ENCODE data around the gene ARRB2.
"Not testable (repeated sequence)": the region's sequence is repeated elsewhere in the genome, so short reads cannot be mapped to it uniquely, and the experiment has no call there.

Gene ARRB2

GRCh38 chr17:4703330-4703691 lies 7.1 kb upstream of the ARRB2 start:
- no peak for DNase-seq

- not testable (repeated sequence) for DNase-seq
Observed at GRCh38 chr17:4704574-4704907, 5.9 kb upstream of the ARRB2 start.

- DNase-seq: no peak
Observed at GRCh38 chr17:4704991-4705390, 5.4 kb upstream of the ARRB2 start.

- DNase-seq: no peak
Observed at GRCh38 chr17:4706121-4706520, 4.3 kb upstream of the ARRB2 start.

GRCh38 chr17:4708436-4708835 lies 2.0 kb upstream of the ARRB2 start:
- no peak for DNase-seq

- DNase-seq: peak; percentile 46
Observed at GRCh38 chr17:4710693-4711634, 532 bp downstream of the ARRB2 start.

- DNase-seq: no peak
Observed at GRCh38 chr17:4711661-4712181, 1.3 kb downstream of the ARRB2 start.

- no peak for DNase-seq
Observed at GRCh38 chr17:4712526-4712925, 2.1 kb downstream of the ARRB2 start.

GRCh38 chr17:4714340-4715062 lies 4.1 kb downstream of the ARRB2 start:
- not testable (repeated sequence) for DNase-seq

- DNase-seq: peak; percentile 54
Observed at GRCh38 chr17:4715063-4715744, 4.8 kb downstream of the ARRB2 start.

- no peak for DNase-seq
Observed at GRCh38 chr17:4716081-4716480, 5.6 kb downstream of the ARRB2 start.

GRCh38 chr17:4717791-4718190 lies 7.4 kb downstream of the ARRB2 start:
- DNase-seq: no peak

GRCh38 chr17:4718276-4718675 lies 7.8 kb downstream of the ARRB2 start:
- no peak for DNase-seq

- no peak for DNase-seq
Observed at GRCh38 chr17:4719146-4719545, 8.7 kb downstream of the ARRB2 start.

- DNase-seq: no peak
Observed at GRCh38 chr17:4719684-4720221, 9.3 kb downstream of the ARRB2 start.

- no peak for DNase-seq
Observed at GRCh38 chr17:4720787-4721186, 10.4 kb downstream of the ARRB2 start.

GRCh38 chr17:4721203-4722135 lies 11.0 kb downstream of the ARRB2 start:
- DNase-seq: no peak

- no peak for DNase-seq
Observed at GRCh38 chr17:4722678-4723240, 12.3 kb downstream of the ARRB2 start.

GRCh38 chr17:4724650-4725049 lies 14.2 kb downstream of the ARRB2 start:
- no peak for DNase-seq

GRCh38 chr17:4725646-4726310 lies 15.3 kb downstream of the ARRB2 start:
- DNase-seq: no peak

- DNase-seq: no peak
Observed at GRCh38 chr17:4728124-4728523, 17.7 kb downstream of the ARRB2 start.
